ENCODE results near the gene SCEL. TPM values are rescaled to one million over a fixed set of nuclear protein-coding genes. Genes with fewer than 3 reads are reported as not detected.

The SCEL gene
- total and polyA plus RNA-seq, 2 of the 4 experiments (the other 2 are of a cell fraction) = not detected

- no peak overlapping the region for H3K23ac ChIP-seq (ENCODE audit: low read depth, low read length)
- no peak overlapping the region for H4K5ac ChIP-seq (ENCODE audit: low read depth, low read length)
- dilution Hi-C loops (cut with HindIII; ENCODE audit: low sequenced_read_pairs, unreplicated experiment) (no loop called here), in situ Hi-C loops (cut with MboI; ENCODE audit: low sequenced_read_pairs) (no loop called here), intact Hi-C loops (cut with micrococcal nuclease) (no loop called here)
- H3K4me1 ChIP-seq (ENCODE audit: control insufficient read depth, insufficient read depth, low read length) = no peaks in the 10 kb centered on the region
- H3K4me2 ChIP-seq (ENCODE audit: low read depth, low read length) = no peak overlapping the region
- H2BK20ac ChIP-seq (ENCODE audit: low read depth, low read length) = no peak overlapping the region
- no peak overlapping the region for H2BK120ac ChIP-seq (ENCODE audit: low read depth, low read length)
- WGBS, 2 experiments (ENCODE audit: extremely low coverage in 2 of 2, insufficient read length in 1 of 2) = no CpG with 5 or more reads among the region's 4 CpGs
- H4K8ac ChIP-seq (ENCODE audit: low read depth in 2 of 2, low read length in 2 of 2) = no peak overlapping the region
- no peaks in the 10 kb centered on the region for H3K27me3 ChIP-seq (ENCODE audit: control insufficient read depth, insufficient read depth, low read length)
- H3K4me3 ChIP-seq (ENCODE audit: insufficient read depth, low read depth, low read length) = no peak overlapping the region
- ATAC-seq (ENCODE audit: low read depth) (no peak), DNase-seq (peak; percentile 8)
- BruUV-seq (replicated peaks) = no TSS peak
- H2BK5ac ChIP-seq (ENCODE audit: low read depth, low read length, poor library complexity, severe bottlenecking) = no peak overlapping the region
- no peak overlapping the region for H2AFZ ChIP-seq (replicated peaks; ENCODE audit: low read length, poor library complexity)
- TF ChIP-seq RCOR1 (IDR thresholded peaks at IDR 0.05; ENCODE audit: insufficient replicate concordance, low read length) (no peak), MAZ (IDR thresholded peaks at IDR 0.05; ENCODE audit: borderline replicate concordance, low read depth, low read length) (no peak), SMC3 (IDR thresholded peaks at IDR 0.05; ENCODE audit: low read depth, low read length) (no peak)
- ChIA-PET POLR2A (ENCODE audit: unreplicated experiment) (no interaction called here), CTCF (no interaction called here)
- no peak overlapping the region for H3K27ac ChIP-seq (ENCODE audit: insufficient read depth, low read length)
- no peak overlapping the region for H3K18ac ChIP-seq (ENCODE audit: low read depth, low read length)
- H2AK5ac ChIP-seq (ENCODE audit: low read depth, low read length) = no peak overlapping the region
- H4K20me1 ChIP-seq (ENCODE audit: insufficient read depth, low read length) = no peaks in the 10 kb centered on the region
- no peak overlapping the region for H2BK15ac ChIP-seq (ENCODE audit: low read depth, low read length)
- no peaks in the 10 kb centered on the region for H3K79me1 ChIP-seq (ENCODE audit: low read depth in 1 of 2, low read length in 2 of 2)
- no peak overlapping the region for H2AK9ac ChIP-seq (replicated peaks; ENCODE audit: low read depth, low read length, poor library complexity)
- H3K9me1 ChIP-seq (ENCODE audit: insufficient read depth, low read length) = no peaks in the 10 kb centered on the region
- no peak overlapping the region for H3K9ac ChIP-seq (ENCODE audit: low read depth, low read length)
- no peak overlapping the region for H4K91ac ChIP-seq (ENCODE audit: insufficient read depth, low read depth, low read length)
- H3K4ac ChIP-seq (ENCODE audit: low read depth, low read length) = no peak overlapping the region
- no peaks in the 10 kb centered on the region for H3K36me3 ChIP-seq (ENCODE audit: control insufficient read depth, insufficient read depth, low read length)
- no peak overlapping the region for H3K56ac ChIP-seq (ENCODE audit: extremely low read depth, insufficient read depth, low read length)
- no peaks in the 10 kb centered on the region for H3K9me3 ChIP-seq (ENCODE audit: control insufficient read depth, insufficient read depth, low read length)
- no peak overlapping the region for H3K14ac ChIP-seq (replicated peaks; ENCODE audit: low read depth, low read length)
These were observed 26.4 kb upstream of the SCEL start for GRCh38 chr13:77508959-77509620.

Data from IMR-90 (cell line).